HepG2 (cell line): ENCODE data around the gene COPS8. TPM values are rescaled to one million over a fixed set of nuclear protein-coding genes. Genes with fewer than 3 reads are reported as not detected.

ENCODE experiments used
- FOSL2 ChIP-seq: sonication (generic); formaldehyde crosslinking; IDR thresholded peaks from 2 replicates; pipeline ENCODE4 v1.4.0; 2020; ENCODE audit warnings: missing genetic modification reagents
- MTF1 ChIP-seq: sonication (generic); formaldehyde crosslinking; IDR thresholded peaks from 2 replicates; pipeline ENCODE4 v1.5.0; 2020; ENCODE audit warnings: missing genetic modification reagents
- NFYC ChIP-seq: IDR thresholded peaks from 2 replicates; pipeline ENCODE4 v1.6.1; 2016; ENCODE audit warnings: missing genetic modification reagents, missing compliant biosample characterization
- NRL ChIP-seq: sonication (generic); formaldehyde crosslinking; IDR thresholded peaks from 2 replicates; pipeline ENCODE4 v1.5.0; 2020; ENCODE audit warnings: missing genetic modification reagents, mild to moderate bottlenecking, moderate library complexity, borderline replicate concordance
- PAWR ChIP-seq: sonication (generic); formaldehyde crosslinking; IDR thresholded peaks from 2 replicates; pipeline ENCODE4 v1.4.0; 2020; ENCODE audit warnings: missing genetic modification reagents, mild to moderate bottlenecking, borderline replicate concordance
- SCMH1 ChIP-seq: sonication (generic); formaldehyde crosslinking; IDR thresholded peaks from 2 replicates; pipeline ENCODE4 v1.9.0; 2021; ENCODE audit warnings: missing genetic modification reagents, mild to moderate bottlenecking, borderline replicate concordance
- SP2 ChIP-seq: sonication (generic); formaldehyde crosslinking; IDR thresholded peaks from 2 replicates; pipeline ENCODE4 v1.5.1; 2020; ENCODE audit warnings: mild to moderate bottlenecking, missing genetic modification reagents
- SUZ12 ChIP-seq: fragments of 150-350 bp; IDR thresholded peaks from 2 replicates; pipeline ENCODE4 v1.6.1; 2014; ENCODE audit warnings: low read depth, low read length
- ZFP36L2 ChIP-seq: sonication (generic); formaldehyde crosslinking; IDR thresholded peaks from 2 replicates; pipeline ENCODE4 v1.4.0; 2020; ENCODE audit warnings: missing genetic modification reagents
- ZNF232 ChIP-seq: sonication (generic); formaldehyde crosslinking; IDR thresholded peaks from 2 replicates; pipeline ENCODE4 v1.4.0; 2020; ENCODE audit warnings: missing genetic modification reagents, borderline replicate concordance
- ZNF253 ChIP-seq: sonication (generic); formaldehyde crosslinking; IDR thresholded peaks from 2 replicates; pipeline ENCODE4 v1.8.0; 2022; ENCODE audit warnings: mild to moderate bottlenecking, missing genetic modification reagents, borderline replicate concordance
- ZNF34 ChIP-seq: sonication (generic); formaldehyde crosslinking; IDR thresholded peaks from 2 replicates; pipeline ENCODE4 v1.4.0; 2020; ENCODE audit warnings: mild to moderate bottlenecking, missing genetic modification reagents, borderline replicate concordance
- ZNF589 ChIP-seq: sonication (generic); formaldehyde crosslinking; conservative IDR thresholded peaks from 2 replicates; pipeline ENCODE4 v1.8.0; 2022; ENCODE audit warnings: mild to moderate bottlenecking, moderate library complexity, missing genetic modification reagents
- ZSCAN9 ChIP-seq: IDR thresholded peaks from 2 replicates; pipeline ENCODE4 v1.6.1; 2016; ENCODE audit warnings: borderline replicate concordance
- polyA plus RNA-seq, 8 experiments: library from polyadenylated mRNA; depleted of rRNA in 3 of 8; stranded (reverse) in 7 of 8; unstranded in 1 of 8; fragments of >200 nt; fragmentation: Illumina TruSeq in 4 of 8; extraction: Trizol in 4 of 8; gene quantifications; 2 replicates each; pipeline versions ENCODE4 v1.2.1 to v1.2.3, GENCODE V29; 2011 to 2016; ENCODE audit warnings: low read depth in 4 of 8, missing spikeins in 1 of 8, mixed read lengths in 1 of 8; ENCODE audit not compliant: insufficient read depth in 1 of 8
- total RNA-seq, 5 experiments: library from RNA; depleted of rRNA; stranded (reverse); fragments of >200 nt; fragmentation: Illumina TruSeq; extraction: Trizol; gene quantifications; 2 replicates each; pipeline ENCODE4 v1.2.3, GENCODE V29; 2016; ENCODE audit warnings: low read depth in 1 of 5
- TF ChIP-seq, protein P1 (sequence below): sonication (generic); formaldehyde crosslinking; IDR thresholded peaks from 2 replicates; pipeline ENCODE4 v1.8.1; 2022; ENCODE audit warnings: low read depth, mild to moderate bottlenecking, missing genetic modification reagents
- TF ChIP-seq, protein P2 (sequence below): sonication (generic); formaldehyde crosslinking; IDR thresholded peaks from 2 replicates; pipeline ENCODE4 v1.4.0; 2020; ENCODE audit warnings: mild to moderate bottlenecking, missing genetic modification reagents
- TF ChIP-seq, protein P3 (sequence below): IDR thresholded peaks from 2 replicates; pipeline ENCODE4 v1.6.1; 2016
- TF ChIP-seq, protein P4 (sequence below): sonication (generic); formaldehyde crosslinking; IDR thresholded peaks from 2 replicates; pipeline ENCODE4 v1.4.0; 2020; ENCODE audit warnings: mild to moderate bottlenecking, missing genetic modification reagents
- TF ChIP-seq, protein P5 (sequence below): sonication (generic); formaldehyde crosslinking; IDR thresholded peaks from 2 replicates; pipeline ENCODE4 v1.4.0; 2020; ENCODE audit warnings: low read depth, mild to moderate bottlenecking, missing genetic modification reagents
- TF ChIP-seq, protein P6 (sequence below): sonication (generic); formaldehyde crosslinking; IDR thresholded peaks from 2 replicates; pipeline ENCODE4 v1.4.0; 2020; ENCODE audit warnings: mild to moderate bottlenecking, low read depth, missing genetic modification reagents

Gene COPS8
- total and polyA plus RNA-seq, 2 of the 13 experiments (the other 11 are each of a cell fraction or from before 2014, with no cell fraction given), result 86.3 to 96.6 TPM

DNA sequence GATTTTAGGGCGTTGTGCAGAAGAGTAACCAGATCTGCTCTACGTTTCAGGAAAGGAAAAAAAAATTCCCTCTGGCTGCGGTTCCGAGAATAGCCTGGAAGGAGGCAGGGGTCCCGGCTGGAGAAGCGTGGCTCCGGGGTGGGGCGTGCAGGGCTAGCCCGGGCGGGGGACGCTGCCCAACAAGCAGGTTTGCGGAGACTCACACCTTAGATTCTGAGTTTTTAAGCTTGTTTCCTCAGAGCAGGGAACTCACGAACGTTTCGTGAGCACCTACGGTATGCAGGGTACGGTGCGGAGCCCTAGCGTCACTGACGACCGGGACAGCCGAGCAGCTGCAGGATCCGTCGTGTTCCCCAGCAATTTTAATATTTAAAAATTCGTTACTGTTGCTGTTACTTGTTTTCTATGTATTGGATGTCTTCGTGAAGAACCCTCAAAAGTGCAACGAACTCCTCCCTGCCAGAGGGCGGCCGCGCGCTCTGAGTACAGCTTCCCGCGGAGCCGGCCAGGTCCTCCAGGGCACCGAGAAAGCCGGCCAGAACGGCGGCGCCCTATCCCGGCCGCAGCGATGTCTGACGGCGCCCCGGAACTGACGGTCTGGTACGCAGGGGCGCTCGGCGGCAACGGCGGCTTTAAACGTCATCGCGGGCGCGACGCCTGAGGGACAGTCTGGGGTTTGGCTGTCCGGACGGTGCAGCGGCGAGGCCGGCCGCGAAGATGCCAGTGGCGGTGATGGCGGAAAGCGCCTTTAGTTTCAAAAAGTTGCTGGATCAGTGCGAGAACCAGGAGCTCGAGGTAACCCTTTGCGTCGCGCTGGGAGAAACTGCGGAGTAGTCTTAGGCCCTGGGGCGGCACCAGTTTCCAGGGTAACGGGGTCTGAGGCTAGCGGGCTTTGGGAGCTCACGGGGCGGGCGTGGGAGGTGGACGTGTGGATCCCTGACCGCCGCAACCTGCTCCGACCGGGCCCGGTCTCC is at the start of gene COPS8 (continued):
- TF ChIP-seq ZNF253 (CRISPR knock-in tag) (no peak; the same call in none of the 2 replicates), FOSL2 (CRISPR knock-in tag) (peak; percentile 77), NRL (CRISPR knock-in tag) (peak; percentile 99), MTF1 (CRISPR knock-in tag) (0 out of 2 replicates have a peak, but pooled peaks have one; percentile 68), ZSCAN9 (0 out of 2 replicates have a peak, but pooled peaks have one; percentile 58), SUZ12 (no peak), ZFP36L2 (peak; percentile 92), ZNF34 (CRISPR knock-in tag) (peak; percentile 95), SP2 (CRISPR knock-in tag) (peak; percentile 75), SCMH1 (CRISPR knock-in tag) (no peak), PAWR (no peak), ZNF589 (CRISPR knock-in tag) (no peak), NFYC (peak; percentile 85), ZNF232 (CRISPR knock-in tag) (peak; percentile 84; the same call in 1 of the 2 replicates)
- TF ChIP-seq, protein P1, sequence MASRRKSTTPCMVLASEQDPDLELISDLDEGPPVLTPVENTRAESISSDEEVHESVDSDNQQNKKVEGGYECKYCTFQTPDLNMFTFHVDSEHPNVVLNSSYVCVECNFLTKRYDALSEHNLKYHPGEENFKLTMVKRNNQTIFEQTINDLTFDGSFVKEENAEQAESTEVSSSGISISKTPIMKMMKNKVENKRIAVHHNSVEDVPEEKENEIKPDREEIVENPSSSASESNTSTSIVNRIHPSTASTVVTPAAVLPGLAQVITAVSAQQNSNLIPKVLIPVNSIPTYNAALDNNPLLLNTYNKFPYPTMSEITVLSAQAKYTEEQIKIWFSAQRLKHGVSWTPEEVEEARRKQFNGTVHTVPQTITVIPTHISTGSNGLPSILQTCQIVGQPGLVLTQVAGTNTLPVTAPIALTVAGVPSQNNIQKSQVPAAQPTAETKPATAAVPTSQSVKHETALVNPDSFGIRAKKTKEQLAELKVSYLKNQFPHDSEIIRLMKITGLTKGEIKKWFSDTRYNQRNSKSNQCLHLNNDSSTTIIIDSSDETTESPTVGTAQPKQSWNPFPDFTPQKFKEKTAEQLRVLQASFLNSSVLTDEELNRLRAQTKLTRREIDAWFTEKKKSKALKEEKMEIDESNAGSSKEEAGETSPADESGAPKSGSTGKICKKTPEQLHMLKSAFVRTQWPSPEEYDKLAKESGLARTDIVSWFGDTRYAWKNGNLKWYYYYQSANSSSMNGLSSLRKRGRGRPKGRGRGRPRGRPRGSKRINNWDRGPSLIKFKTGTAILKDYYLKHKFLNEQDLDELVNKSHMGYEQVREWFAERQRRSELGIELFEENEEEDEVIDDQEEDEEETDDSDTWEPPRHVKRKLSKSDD (CRISPR knock-in tag), result peak; percentile 96
- TF ChIP-seq, protein P2, sequence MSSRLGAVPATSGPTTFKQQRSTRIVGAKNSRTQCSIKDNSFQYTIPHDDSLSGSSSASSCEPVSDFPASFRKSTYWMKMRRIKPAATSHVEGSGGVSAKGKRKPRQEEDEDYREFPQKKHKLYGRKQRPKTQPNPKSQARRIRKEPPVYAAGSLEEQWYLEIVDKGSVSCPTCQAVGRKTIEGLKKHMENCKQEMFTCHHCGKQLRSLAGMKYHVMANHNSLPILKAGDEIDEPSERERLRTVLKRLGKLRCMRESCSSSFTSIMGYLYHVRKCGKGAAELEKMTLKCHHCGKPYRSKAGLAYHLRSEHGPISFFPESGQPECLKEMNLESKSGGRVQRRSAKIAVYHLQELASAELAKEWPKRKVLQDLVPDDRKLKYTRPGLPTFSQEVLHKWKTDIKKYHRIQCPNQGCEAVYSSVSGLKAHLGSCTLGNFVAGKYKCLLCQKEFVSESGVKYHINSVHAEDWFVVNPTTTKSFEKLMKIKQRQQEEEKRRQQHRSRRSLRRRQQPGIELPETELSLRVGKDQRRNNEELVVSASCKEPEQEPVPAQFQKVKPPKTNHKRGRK (CRISPR knock-in tag), result no peak; the same call in 1 of the 2 replicates
- TF ChIP-seq, protein P3, sequence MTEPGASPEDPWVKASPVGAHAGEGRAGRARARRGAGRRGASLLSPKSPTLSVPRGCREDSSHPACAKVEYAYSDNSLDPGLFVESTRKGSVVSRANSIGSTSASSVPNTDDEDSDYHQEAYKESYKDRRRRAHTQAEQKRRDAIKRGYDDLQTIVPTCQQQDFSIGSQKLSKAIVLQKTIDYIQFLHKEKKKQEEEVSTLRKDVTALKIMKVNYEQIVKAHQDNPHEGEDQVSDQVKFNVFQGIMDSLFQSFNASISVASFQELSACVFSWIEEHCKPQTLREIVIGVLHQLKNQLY (CRISPR knock-in tag), result 0 out of 2 replicates have a peak, but pooled peaks have one; percentile 42
- TF ChIP-seq, protein P4, sequence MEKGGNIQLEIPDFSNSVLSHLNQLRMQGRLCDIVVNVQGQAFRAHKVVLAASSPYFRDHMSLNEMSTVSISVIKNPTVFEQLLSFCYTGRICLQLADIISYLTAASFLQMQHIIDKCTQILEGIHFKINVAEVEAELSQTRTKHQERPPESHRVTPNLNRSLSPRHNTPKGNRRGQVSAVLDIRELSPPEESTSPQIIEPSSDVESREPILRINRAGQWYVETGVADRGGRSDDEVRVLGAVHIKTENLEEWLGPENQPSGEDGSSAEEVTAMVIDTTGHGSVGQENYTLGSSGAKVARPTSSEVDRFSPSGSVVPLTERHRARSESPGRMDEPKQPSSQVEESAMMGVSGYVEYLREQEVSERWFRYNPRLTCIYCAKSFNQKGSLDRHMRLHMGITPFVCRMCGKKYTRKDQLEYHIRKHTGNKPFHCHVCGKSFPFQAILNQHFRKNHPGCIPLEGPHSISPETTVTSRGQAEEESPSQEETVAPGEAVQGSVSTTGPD, result no peak
- TF ChIP-seq, protein P5, sequence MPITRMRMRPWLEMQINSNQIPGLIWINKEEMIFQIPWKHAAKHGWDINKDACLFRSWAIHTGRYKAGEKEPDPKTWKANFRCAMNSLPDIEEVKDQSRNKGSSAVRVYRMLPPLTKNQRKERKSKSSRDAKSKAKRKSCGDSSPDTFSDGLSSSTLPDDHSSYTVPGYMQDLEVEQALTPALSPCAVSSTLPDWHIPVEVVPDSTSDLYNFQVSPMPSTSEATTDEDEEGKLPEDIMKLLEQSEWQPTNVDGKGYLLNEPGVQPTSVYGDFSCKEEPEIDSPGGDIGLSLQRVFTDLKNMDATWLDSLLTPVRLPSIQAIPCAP (CRISPR knock-in tag), result no peak
- TF ChIP-seq, protein P6, sequence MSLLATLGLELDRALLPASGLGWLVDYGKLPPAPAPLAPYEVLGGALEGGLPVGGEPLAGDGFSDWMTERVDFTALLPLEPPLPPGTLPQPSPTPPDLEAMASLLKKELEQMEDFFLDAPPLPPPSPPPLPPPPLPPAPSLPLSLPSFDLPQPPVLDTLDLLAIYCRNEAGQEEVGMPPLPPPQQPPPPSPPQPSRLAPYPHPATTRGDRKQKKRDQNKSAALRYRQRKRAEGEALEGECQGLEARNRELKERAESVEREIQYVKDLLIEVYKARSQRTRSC (CRISPR knock-in tag), result no peak
